HG03442 (cell line): ENCODE results near the gene ARHGAP15.

ENCODE experiments used
- ATAC-seq: cut with Tn5 transposase; IDR thresholded peaks from one replicate; pipeline ENCODE4 v1.9.1; 2021; ENCODE audit warnings: mild to moderate bottlenecking, moderate library complexity; ENCODE audit not compliant: unreplicated experiment

ARHGAP15 gene

DNA sequence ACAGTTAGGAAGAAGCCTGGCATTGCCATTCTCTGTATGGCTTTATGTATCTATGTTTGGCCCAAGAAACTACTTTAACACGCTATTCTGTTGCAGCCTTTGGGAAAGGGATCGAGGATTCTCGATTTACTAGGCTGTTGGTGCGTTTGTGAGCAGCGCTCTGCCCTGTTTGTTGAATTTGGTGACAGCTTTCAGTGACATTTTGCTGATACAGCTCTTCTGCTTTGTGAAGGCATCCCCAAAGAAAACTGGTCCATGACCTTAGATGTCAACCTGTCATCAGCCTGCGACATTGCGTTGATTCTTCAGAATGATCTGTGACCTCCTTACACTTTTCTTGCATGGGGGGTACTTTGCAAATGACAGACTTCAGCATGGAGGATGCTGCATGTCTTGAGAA is 431.5 kb downstream of the ARHGAP15 start:
- no peak for ATAC-seq

DNA sequence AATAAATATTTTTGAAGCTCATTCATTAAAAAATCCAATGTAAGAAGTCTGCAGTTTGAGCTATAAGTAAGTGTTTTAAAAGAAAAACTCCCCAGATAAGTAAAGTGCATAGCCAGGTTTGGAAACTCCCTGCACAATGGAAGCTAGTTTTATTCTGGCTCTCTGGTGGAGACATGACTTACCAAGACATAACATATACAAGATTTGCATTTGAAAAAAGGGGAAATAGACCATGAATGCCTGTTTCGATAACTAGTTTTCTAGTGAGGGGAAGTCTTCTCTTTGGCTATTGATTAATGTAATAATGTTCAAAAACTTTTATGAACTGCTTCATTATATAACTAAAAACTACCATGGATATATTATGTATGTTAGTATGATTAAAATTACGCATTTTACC is 435.2 kb downstream of the ARHGAP15 start:
- peak; percentile 93 for ATAC-seq

DNA sequence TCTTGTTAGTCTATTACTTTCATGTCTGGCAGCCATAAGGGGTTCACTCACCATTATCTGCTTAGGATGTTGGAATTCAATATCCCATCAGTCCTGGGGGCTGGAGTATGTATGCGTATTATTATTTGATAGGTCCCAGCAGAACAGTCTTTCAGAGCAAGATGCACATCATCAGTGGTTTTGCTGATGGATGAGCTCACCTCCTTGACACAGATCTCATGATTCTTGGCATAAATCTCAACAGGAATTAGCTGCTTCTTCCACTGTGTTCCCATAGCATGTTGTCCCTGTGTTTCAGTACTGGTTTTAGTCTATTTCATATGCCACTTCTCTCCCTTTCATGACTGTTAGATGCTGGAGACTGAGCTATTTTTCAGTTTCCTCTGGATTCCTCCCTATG is 442.5 kb downstream of the ARHGAP15 start:
- ATAC-seq = no peak

DNA sequence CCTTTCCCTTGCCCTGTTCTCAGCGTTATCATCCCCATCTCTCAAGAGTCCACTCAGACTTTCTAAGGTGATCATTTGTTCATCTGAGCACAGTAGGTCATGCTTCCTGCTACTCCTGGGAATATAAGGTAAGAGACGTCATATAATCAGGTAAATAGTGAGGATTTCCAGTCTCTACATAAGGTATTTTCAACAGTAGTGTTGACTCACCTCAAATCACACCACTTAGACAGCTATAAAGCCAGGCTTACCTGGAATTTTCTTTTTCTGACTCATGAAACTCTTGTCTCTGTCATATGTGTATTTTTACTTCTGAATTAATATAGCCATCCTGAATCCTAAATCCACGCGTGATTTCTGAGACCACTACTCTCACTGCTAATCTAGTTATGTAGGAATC is 443.2 kb downstream of the ARHGAP15 start:
- no peak for ATAC-seq

DNA sequence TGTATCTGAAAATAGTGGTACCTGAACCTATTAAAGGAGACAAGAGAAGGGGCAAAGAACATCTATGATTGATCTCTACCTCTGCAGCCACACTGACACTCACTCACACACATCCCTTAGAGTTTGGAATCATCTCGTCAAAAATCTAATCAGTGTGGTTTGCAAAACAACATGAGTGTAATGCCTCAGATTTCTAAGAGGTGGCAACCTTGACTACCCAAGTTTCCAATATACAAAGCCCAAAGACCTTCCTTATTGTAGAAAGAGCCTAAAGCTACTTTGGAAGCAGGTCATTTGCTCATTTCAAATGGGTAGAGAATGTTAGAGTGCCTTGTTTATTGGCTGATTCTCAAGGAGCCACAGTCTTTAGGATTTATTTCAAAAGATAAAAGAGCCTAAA is 444.9 kb downstream of the ARHGAP15 start:
- no peak for ATAC-seq

GRCh38 chr2:143575340-143575739 is 446.1 kb downstream of the ARHGAP15 start:
- ATAC-seq = no peak

DNA sequence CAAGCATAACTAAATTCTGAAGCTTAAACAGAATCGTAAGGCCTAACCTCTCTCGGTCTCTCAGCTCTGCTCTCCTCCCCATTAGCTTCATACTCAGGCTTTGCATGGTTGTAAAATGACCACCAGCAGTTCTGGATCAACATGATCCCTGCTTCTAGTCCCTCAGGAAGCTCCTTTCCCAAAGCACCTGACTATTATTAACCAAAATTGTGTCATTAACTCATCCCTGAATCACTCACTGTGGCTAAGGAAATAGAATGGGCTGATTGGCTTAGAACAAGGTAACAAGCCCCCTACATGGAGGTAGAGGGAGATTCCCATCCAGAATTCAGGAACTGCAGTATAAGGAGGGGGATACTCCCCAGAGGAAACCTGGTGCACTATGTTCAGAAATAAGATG is 448.3 kb downstream of the ARHGAP15 start:
- no peak for ATAC-seq

GRCh38 chr2:143579456-143579855 is 450.2 kb downstream of the ARHGAP15 start:
- ATAC-seq = no peak

GRCh38 chr2:143581134-143581533 is 451.9 kb downstream of the ARHGAP15 start:
- ATAC-seq = no peak

DNA sequence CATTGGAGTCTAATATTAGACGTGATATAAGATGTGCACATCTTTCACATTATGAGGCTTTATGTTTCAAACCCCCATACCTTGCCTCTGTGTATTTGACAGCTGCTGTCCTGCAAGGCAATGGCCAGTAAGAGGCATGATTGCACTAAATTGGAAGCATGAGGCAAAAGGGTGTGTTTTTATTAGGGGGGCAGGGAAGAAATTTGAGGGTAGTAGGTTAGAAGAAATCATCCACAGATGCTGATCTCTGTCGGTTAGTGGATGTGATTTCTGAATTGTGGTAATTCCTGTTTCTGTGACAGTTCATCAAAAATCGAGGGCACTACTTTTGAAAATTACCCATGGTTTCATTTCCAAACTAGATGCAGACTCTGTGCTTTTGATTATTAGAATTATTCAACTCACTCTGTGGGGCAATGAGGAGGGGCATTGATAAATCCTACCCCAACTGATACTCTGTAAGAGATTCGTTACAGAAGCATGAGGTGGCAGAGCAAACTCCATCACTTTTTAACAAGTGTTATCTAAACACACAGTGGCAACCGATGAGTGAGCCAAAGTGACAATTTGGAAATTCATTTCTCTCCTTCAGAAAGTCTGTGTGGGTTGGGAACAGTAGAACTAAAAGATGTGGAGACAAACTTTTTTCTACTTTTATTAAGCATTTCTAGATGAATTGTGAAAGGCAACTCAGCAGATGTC is 453.0 kb downstream of the ARHGAP15 start:
- ATAC-seq = no peak

DNA sequence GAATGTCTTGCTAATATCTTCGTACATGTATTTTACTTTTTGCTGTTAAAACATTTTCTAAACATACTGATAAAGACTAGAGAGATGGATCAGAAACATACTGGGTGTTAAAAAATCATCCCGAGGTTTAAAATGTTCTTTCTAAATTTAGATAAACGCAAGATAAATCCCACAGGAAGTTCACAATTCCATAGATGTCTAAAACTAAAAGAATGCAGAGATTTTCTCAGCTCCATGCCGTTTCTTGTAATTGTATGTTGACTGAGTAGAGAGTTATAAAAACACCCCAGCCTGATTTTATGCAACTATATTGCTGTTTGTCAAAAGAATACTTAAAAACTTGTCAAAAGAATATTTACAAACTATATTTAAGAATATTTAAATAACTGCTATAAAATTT is 455.7 kb downstream of the ARHGAP15 start:
- ATAC-seq = no peak

DNA sequence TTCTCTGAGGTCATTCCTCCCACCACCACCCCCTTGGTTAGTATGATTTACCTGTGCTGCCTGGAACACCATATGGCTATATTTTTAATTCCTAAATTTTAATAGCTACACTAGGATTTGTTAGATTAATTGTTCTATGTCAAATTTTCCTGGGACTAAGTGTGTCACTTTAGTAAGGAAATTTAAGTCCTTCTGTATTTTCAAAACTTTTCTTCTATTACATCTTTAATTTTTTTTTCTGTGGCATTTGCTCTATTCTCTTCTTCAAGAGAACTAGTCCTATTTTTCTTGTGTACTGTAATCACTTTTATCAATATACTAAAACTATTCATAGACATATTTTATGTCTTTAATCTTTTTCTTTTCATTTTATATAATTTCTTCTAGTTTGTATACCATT is 456.9 kb downstream of the ARHGAP15 start:
- ATAC-seq = no peak

- ATAC-seq = no peak
These were observed 459.5 kb downstream of the ARHGAP15 start for GRCh38 chr2:143588746-143589145.

DNA sequence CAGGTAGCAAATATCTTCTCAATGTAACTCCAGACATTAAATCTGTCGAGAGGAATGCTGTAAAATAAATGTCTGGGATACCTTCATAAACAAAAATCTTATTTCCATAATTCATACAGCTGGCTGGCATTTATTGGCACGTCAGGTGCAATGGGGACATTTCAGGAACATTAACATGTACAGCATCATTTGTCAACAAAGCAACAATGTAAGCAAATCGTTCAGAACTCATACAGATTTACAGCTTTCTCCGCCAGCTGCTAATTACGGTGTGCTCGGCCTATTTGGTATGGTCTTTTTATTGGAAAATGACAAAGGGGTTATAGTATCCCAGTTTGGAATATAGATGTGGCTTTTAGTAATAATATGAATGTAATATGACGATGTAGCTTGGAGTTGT is 464.9 kb downstream of the ARHGAP15 start:
- no peak for ATAC-seq

GRCh38 chr2:143594745-143595144 is 465.5 kb downstream of the ARHGAP15 start:
- ATAC-seq = no peak

- ATAC-seq = no peak
These were observed 470.9 kb downstream of the ARHGAP15 start for GRCh38 chr2:143600116-143600515.

DNA sequence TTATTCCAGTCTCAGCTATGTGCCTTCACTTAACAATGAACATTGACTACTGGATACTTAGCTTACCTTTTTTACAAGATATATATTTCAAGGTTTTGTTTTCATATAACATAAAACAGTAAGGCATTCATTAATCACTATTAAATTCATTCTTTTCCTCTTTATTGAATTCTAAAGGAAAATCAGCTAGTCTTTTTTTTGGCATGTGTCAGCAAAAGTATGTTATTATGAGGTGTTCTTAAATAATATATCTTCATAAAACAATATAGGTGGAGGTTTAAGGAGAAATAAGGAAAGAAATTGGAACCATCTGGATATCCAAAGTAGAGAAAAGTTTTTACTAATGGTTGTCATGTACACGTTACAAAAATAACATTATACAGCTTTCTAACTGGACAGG is 472.6 kb downstream of the ARHGAP15 start:
- ATAC-seq = no peak

DNA sequence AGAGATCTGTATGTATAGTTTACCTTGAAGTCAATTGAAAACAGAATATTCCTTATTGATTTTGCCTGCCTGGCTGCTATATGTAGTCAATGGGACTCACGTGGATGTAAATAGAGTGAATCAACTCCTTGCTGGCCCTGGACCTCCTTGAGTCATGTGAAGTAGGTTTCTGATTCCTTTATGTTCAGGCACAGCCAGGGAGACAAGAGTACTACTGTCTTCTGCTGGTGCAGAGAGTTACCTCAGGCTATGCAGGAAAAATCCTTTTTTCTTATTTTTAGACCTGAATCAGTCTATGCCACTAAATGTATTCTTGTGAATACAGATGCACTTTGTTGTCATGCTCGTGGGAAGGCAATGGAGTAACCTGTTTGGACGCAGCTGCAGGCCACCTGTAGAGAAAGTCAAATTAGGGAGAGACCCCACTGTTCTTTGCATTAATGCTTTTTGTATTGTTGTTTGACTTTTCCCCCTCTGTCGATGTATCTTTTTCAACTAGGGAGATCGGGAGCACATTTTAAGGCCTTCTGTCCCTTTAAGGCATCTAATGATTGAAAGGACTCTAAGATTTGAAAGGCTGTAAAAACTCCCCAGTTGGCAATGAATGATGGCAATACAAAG is 473.9 kb downstream of the ARHGAP15 start:
- ATAC-seq = no peak

DNA sequence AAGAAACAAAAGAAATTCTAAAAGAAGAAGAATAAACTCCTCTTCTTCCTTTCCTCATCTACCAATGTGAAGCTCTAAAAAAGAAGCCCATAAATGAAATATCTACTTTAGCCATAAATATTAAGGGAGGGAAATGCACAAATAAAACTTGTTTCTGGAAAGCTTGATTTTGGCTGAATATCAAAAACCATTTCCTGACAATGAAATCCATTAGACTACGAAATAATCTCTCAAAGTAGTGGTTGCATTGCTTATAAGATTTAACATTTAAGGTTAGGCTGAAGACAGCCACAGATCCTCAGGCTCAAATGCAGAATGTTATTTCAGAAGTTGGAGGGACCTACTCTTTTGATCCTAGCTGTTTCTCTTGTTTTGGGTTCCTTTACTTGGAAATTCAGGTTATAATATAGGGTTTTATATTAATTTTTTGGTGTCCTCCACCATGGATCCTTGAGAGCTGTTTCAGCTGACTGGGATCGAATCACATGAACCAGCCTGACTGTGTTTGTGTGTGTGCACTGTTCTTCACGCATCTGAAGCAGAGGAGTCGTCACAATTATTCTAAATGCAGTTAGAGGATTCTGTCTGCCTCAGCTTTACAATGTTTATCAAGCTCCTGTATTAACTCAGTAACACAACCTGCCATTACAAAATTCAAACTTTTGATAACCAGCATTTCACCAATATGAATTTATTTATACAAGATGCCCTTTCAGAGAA is 474.8 kb downstream of the ARHGAP15 start:
- no peak for ATAC-seq

DNA sequence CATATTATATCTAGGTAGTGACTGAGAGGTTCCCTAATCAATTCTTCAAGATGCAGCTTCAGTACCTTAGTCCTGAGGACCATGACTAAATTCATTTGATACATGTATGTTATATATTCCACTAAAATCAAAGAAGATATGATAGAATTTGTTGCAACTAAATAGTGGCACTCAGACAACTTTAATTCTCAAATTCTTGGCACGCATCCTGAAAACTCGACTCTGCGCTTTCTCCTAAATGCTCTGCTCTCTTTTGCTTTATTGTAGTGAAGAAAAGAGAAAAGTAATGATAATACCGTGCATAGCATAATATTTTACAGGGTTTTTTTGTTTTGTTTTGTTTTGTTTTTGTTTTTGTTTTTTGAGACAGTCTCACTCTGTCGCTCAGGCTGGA is 475.3 kb downstream of the ARHGAP15 start:
- no peak for ATAC-seq

- ATAC-seq = no peak
These were observed 478.2 kb downstream of the ARHGAP15 start for GRCh38 chr2:143607231-143608062.
